Natural killer cell treated with Interleukin-12 subunit alpha and Interleukin-12 subunit beta and Interleukin-15 and Interleukin-18, amount 100 ng/mL, for 72 hours (primary cell): Measurements from ENCODE around the gene LRRC10B. TPM values are rescaled to one million over a fixed set of nuclear protein-coding genes. Genes with fewer than 3 reads are reported as not detected.
"Not testable (repeated sequence)": the region's sequence is repeated elsewhere in the genome, so short reads cannot be mapped to it uniquely, and the experiment has no call there.

ENCODE experiments used
- ATAC-seq, 2 donors: fragments of 150-1000 bp; cut with Tn5 transposase in 1 of 2; sonication (Bioruptor Pico), chemical (Tn5 transposase) in 1 of 2; 2 replicates each; pipeline ENCODE4 v1.10.0; 2021
- DNase-seq: peaks from one replicate; pipeline ENCODE4 v3.0.0; 2022; ENCODE audit warnings: low spot score
- H3K27ac Mint-ChIP-seq, 2 donors: 1 replicate in 1 of 2; 2 replicates in 1 of 2; pipeline ENCODE4 v1.8.0; 2022; ENCODE audit warnings: mixed read lengths in 2 of 2, mild to moderate bottlenecking in 1 of 2, moderate library complexity in 1 of 2
- H3K27me3 Mint-ChIP-seq, 2 donors: 1 replicate in 1 of 2; 2 replicates in 1 of 2; pipeline ENCODE4 v1.8.0; 2022; ENCODE audit warnings: mixed read lengths in 2 of 2
- H3K36me3 Mint-ChIP-seq: one replicate; pipeline ENCODE4 v1.8.0; 2022; ENCODE audit warnings: mixed read lengths
- H3K4me1 Mint-ChIP-seq, 2 donors: 1 replicate in 1 of 2; 2 replicates in 1 of 2; pipeline ENCODE4 v1.8.0; 2022; ENCODE audit warnings: low read depth in 2 of 2, mixed read lengths in 2 of 2, mild to moderate bottlenecking in 1 of 2
- H3K4me3 Mint-ChIP-seq: one replicate; pipeline ENCODE4 v1.8.0; 2022; ENCODE audit warnings: mixed read lengths
- H3K9me3 Mint-ChIP-seq: 2 replicates; pipeline ENCODE4 v1.8.0; 2022; ENCODE audit warnings: mixed read lengths
- total RNA-seq, 2 donors: library from RNA; stranded (reverse); gene quantifications; one replicate each; pipeline ENCODE4 v1.2.3, GENCODE V29; 2022

LRRC10B gene
- total RNA-seq, result not detected

DNA sequence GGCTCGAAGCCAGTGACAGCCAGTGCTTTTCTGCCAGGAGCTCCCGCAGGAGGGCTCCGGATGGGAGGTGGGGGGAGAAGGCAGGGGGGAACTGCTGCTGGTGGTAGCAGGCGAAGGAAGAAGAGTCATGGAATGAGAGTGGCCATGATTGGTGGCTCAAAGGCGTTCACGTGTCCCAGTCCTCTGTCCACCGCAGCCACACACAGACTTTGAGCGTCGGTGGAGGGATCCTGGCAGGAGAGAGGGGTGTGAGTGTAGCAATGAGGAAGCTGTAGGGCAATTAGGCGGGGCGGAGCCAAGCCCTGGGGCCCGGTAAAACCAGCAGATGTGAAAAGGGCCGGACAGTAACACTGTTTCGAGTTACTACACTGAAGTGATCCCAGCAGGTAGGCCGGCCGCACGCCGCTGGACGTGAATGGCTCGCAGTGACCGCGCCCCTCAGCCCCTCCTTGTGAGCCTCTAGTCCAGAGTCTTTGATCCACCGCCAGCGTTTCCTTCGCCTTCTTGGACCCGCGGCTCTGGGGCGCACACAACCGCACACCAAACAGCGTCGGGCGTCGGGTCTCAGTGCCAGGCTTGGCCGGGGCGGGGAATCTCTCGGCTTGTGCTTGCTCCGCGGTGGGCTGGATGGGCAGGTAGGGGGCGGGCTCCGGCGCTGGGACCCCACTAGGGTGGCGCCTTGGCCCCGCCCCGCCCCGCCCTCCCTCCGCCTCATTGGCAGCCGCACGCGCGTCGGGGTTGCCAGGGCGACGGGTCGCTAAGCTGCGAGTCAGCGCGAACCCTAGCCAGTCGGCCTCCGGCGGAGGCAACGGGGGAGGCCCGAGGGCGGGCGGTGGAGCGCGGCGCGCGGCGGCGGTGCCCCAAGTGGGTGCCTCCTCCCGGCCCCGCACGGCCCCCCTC lies at the start of gene LRRC10B:
TSS of gene LRRC10B (plus strand) at position 788 of the 900 bp plus-strand sequence. CDS start 250 bp downstream, outside the sequence.
- peaks cover 4 to 5% of the 10 kb centered on the region in 2 donors for H3K4me1 Mint-ChIP-seq
- H3K27ac Mint-ChIP-seq, result no peak within 1 kb of the TSS
- no peaks in the 10 kb centered on the region for H3K36me3 Mint-ChIP-seq
- ATAC-seq (peak; percentile 38 to 65), DNase-seq (peak; percentile 69)
- H3K27me3 Mint-ChIP-seq, result peaks cover 28% of the 10 kb centered on the region in 2 donors
- peak within 1 kb of the TSS; percentile 20 for H3K4me3 Mint-ChIP-seq
- H3K9me3 Mint-ChIP-seq, result no peaks in the 10 kb centered on the region

DNA sequence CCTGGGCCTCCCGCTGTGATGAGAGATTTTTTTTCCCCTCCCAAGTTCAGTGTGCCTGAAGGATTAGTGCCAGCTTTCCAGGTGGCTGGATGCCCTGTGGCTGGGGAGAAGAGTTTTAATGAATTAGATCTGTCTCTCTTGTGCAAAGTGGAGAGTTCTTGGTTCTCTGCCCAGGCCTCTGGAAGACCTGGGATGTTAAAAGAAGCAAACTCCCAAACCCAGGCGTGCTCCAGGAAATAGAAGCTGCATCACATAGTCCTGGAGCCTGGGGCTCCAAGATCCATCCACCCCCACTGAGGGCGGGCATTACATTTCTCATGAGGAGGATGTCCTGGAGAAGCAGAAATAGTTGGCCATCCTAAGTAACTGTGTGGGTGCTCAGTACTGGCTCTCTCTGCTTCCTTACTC lies 48.1 kb upstream of the LRRC10B start:
- ATAC-seq (no peak), DNase-seq (no peak)
- H3K27ac Mint-ChIP-seq, result no peak overlapping the region
- H3K36me3 Mint-ChIP-seq, result no peaks in the 10 kb centered on the region
- H3K4me3 Mint-ChIP-seq, result no peak overlapping the region
- H3K4me1 Mint-ChIP-seq, result peaks cover 9 to 14% of the 10 kb centered on the region in 2 donors
- H3K27me3 Mint-ChIP-seq, result no peaks in the 10 kb centered on the region
- no peaks in the 10 kb centered on the region for H3K9me3 Mint-ChIP-seq

DNA sequence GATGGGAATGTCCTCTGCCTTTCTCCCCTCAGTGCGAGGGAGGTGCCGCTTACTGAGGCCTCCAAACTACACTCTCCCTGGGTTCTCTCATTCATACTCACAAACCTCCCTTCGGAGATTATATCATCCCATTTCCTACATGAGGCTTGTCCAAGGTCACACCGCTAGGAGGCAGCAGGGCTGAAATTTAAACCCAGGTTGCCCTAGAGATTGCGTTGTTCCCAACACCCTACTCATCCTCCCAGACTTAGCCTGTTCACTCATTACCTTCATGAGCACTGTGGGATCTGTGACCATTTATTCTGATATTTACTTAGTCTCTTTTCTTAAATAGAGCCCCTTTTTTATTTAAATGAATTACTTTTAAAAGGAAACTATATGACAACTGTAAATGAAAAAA lies 47.6 kb upstream of the LRRC10B start:
- no peak for DNase-seq
- no peak overlapping the region for H3K4me3 Mint-ChIP-seq
- no peaks in the 10 kb centered on the region for H3K9me3 Mint-ChIP-seq
- H3K27me3 Mint-ChIP-seq, result no peaks in the 10 kb centered on the region
- no peak for ATAC-seq
- no peaks in the 10 kb centered on the region for H3K36me3 Mint-ChIP-seq
- no peak overlapping the region for H3K27ac Mint-ChIP-seq
- peaks cover 9 to 14% of the 10 kb centered on the region in 2 donors for H3K4me1 Mint-ChIP-seq

DNA sequence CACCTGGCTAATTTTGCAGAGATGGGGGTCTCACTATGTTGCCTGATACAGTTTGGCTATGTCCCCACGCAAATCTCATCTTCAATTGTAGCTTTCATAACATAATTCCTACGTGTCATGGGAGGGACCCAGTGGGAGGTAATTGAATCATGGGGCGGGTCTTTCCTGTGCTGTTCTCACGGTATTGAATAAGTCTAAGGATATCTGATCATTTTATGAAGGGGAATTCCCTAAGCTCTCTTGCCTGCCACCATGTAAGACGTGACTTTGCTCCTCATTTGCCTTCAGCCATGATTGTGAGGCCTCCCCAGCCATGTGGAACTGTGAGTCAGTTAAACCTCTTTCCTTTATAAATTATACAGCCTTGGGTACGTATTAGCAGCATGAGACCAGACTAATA lies 40.9 kb upstream of the LRRC10B start:
- not testable (repeated sequence) for DNase-seq, H3K36me3 Mint-ChIP-seq, H3K27me3 Mint-ChIP-seq

DNA sequence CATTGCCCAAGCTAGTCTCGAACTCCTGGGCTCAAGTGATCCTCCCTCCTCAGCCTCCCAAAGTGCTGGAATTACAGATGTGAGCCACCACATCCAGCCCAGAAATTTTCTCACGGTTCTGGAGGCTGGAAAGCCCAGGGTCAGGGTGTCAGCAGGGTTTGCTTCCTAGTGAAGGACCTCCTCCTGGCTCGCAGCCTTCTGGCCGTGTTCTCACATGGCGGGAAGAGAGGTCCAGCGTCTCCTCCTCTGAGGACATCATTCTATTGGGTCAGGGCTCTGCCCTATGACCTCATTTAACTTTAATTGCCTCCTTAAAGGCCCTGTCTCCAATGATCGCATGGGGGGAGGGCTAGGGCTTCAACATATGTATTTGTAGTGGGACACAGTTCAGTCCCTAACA lies 40.5 kb upstream of the LRRC10B start:
- no peaks in the 10 kb centered on the region for H3K9me3 Mint-ChIP-seq
- no peak for ATAC-seq
- H3K27me3 Mint-ChIP-seq, result no peaks in the 10 kb centered on the region
- H3K4me3 Mint-ChIP-seq, result no peak overlapping the region
- no peak for DNase-seq
- H3K36me3 Mint-ChIP-seq, result no peaks in the 10 kb centered on the region
- H3K27ac Mint-ChIP-seq, result no peak overlapping the region
- no peaks in the 10 kb centered on the region for H3K4me1 Mint-ChIP-seq

More for the DNA sequence above, 40.9 kb upstream of the LRRC10B start:
- ATAC-seq, H3K4me3 Mint-ChIP-seq, H3K9me3 Mint-ChIP-seq, H3K4me1 Mint-ChIP-seq, H3K27ac Mint-ChIP-seq: not testable (repeated sequence)

DNA sequence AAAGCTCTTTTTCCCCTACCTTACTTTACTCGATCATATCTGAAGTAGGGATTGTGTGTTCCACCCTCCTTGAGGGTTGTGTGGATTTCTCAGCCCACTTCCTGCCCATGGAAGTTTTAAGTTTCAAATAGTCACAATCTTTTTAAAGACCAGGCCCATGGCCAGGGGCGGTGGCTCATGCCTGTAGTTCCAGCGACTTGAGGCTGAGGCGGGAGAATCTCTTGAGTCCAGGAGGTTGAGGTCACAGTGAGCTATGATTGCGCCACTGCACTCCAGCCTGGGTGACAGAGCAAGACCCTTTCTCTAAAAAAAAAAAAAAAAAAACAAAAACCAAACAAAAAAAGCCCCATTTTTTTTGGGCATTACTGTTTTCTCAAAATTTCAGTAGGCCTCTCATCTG lies 36.3 kb upstream of the LRRC10B start:
- no peaks in the 10 kb centered on the region for H3K27me3 Mint-ChIP-seq
- H3K36me3 Mint-ChIP-seq, result no peaks in the 10 kb centered on the region
- H3K27ac Mint-ChIP-seq, result no peak overlapping the region
- no peaks in the 10 kb centered on the region for H3K4me1 Mint-ChIP-seq
- no peaks in the 10 kb centered on the region for H3K9me3 Mint-ChIP-seq
- ATAC-seq (no peak), DNase-seq (no peak)
- H3K4me3 Mint-ChIP-seq, result no peak overlapping the region

DNA sequence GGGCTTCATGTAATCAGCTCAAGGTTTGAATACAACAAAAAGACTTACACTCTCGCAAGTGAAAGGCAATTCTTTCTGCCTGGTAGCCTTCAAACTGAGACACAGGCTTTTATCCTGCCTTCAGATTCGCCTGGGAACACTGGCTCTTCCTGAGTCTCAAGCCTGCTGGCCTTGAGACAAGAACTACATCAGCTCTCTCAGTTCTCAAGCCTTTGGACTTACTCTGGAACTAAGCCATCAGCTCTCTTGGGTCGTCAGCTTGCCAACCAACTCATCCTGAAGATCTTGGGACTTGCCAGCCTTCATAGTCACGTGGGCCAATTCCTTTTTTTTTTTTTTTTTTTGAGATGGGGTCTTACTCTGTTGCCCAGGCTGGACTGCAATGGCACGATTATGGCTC lies 35.7 kb upstream of the LRRC10B start:
- Mint-ChIP-seq H3K9me3 (no peaks in the 10 kb centered on the region), H3K27ac (no peak overlapping the region), H3K27me3 (no peaks in the 10 kb centered on the region), H3K36me3 (no peaks in the 10 kb centered on the region), H3K4me1 (peaks cover under 1 to 1% of the 10 kb centered on the region in 2 donors), H3K4me3 (no peak overlapping the region)
- no peak for ATAC-seq
- DNase-seq, result no peak

DNA sequence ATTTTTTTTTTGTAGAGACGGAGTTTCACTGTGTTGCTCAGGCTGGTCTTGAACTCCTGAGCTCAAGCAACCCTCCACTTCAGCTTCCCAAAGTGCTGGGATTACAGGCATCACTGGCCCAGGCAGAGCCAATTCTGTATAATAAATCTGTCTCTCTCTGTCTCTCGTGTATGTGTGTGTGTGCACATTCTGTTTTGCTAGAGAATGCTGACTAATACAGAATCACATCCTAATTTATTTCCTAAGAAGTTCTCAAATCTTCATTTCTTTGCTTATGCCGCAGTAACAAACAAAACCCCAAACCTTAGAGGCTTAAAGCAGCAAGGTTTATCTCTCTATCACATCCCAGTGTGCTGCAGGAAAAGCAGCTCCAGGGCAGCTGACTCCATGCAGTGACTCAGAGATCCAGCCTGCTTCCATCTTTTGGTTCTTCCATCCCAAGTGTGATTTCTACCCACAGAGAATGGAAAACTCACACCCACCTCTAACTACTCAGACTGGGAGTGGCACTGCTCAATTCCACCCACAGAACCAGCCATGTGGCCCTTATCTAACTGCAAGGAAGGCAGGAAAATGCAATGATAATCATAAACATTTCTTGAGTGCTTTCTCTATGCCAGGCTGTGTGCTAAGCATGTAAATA lies 35.1 kb upstream of the LRRC10B start:
- H3K27me3 Mint-ChIP-seq, result no peaks in the 10 kb centered on the region
- H3K36me3 Mint-ChIP-seq, result no peaks in the 10 kb centered on the region
- no peak overlapping the region for H3K4me3 Mint-ChIP-seq
- peaks cover 4 to 5% of the 10 kb centered on the region in 2 donors for H3K4me1 Mint-ChIP-seq
- DNase-seq (no peak), ATAC-seq (no peak)
- peak overlapping the region in 1 of 2 donors; percentile 11 for H3K27ac Mint-ChIP-seq
- H3K9me3 Mint-ChIP-seq, result no peaks in the 10 kb centered on the region

DNA sequence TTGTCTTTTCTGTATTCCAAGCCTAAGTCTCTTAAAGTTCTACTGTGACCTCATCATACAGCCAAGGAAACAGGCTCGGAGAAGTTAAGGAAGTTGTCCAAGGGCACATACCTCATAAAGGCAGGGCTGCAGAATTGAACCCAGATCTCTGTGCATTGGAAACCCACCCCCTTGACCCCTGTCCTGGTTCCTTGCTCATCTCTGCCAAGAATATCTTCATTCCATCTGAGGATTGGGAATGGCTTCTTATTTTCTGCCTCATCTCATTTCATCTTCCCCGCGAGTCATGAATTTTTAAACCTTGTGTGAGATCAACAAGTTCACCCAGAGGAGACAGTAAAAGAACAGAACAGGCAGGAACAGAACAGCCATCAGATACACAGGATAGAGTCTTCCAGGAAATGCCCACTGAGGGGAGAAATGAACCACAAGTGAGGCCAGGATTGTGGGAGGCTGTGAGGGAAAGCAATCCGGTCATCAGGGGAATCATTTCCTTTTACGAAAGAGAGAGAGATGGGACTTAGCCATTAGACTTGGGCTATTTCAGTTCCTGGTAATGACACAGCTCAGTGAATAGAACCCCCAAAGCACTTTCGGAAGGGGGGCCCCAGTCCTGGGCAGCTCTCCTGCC lies 34.4 kb upstream of the LRRC10B start:
- ATAC-seq (no peak), DNase-seq (no peak)
- H3K36me3 Mint-ChIP-seq, result no peaks in the 10 kb centered on the region
- peaks cover 4 to 5% of the 10 kb centered on the region in 2 donors for H3K4me1 Mint-ChIP-seq
- peak overlapping the region in 1 of 2 donors; percentile 11 for H3K27ac Mint-ChIP-seq
- H3K9me3 Mint-ChIP-seq, result no peaks in the 10 kb centered on the region
- no peaks in the 10 kb centered on the region for H3K27me3 Mint-ChIP-seq
- H3K4me3 Mint-ChIP-seq, result no peak overlapping the region

DNA sequence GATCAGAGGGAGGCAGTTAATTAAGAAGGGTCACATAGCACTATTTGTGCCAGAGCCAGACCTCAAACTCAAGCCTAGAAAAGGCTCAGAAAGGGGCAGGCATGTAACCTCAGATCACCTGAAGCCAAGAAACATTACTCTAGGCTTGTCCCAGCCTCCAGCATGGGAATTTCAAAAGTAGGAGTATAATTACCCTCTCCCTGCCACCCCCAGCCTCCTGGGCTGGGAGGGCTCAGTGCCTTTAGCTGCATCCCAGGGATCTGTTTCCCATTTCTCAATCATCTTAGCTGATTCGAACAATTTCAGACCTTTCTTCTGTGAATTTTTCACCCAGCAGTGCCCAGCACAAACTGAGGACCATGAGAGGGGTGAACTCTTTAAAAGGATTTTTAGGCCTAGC lies 33.1 kb upstream of the LRRC10B start:
- no peak overlapping the region for H3K27ac Mint-ChIP-seq
- H3K4me3 Mint-ChIP-seq, result no peak overlapping the region
- no peaks in the 10 kb centered on the region for H3K9me3 Mint-ChIP-seq
- ATAC-seq (no peak), DNase-seq (no peak)
- H3K36me3 Mint-ChIP-seq, result no peaks in the 10 kb centered on the region
- no peaks in the 10 kb centered on the region for H3K27me3 Mint-ChIP-seq
- H3K4me1 Mint-ChIP-seq, result peaks cover 4 to 5% of the 10 kb centered on the region in 2 donors

DNA sequence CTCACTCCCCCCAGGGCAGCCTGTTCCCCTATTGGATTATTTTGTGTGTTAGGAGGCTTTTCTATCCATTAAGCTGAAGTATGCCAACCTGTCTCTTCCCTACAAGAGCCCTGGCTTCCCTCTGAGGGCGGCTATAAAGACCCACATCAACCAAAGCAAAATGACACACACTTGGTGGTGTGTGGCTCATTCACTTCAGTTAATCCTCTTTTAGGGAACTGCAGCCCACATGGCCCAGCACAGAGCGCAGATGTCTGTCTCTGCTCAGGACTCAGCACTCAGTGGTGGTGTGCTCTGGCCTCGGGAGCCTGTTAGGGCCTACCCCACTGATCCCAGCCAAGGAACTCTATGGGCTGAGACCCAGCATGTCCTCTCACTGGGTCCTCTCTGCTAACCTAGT lies 32.2 kb upstream of the LRRC10B start:
- no peak overlapping the region for H3K27ac Mint-ChIP-seq
- H3K4me3 Mint-ChIP-seq, result no peak overlapping the region
- peaks cover 0 to 1% of the 10 kb centered on the region in 2 donors for H3K27me3 Mint-ChIP-seq
- no peaks in the 10 kb centered on the region for H3K36me3 Mint-ChIP-seq
- peaks cover 4 to 5% of the 10 kb centered on the region in 2 donors for H3K4me1 Mint-ChIP-seq
- no peaks in the 10 kb centered on the region for H3K9me3 Mint-ChIP-seq
- ATAC-seq (no peak), DNase-seq (no peak)

DNA sequence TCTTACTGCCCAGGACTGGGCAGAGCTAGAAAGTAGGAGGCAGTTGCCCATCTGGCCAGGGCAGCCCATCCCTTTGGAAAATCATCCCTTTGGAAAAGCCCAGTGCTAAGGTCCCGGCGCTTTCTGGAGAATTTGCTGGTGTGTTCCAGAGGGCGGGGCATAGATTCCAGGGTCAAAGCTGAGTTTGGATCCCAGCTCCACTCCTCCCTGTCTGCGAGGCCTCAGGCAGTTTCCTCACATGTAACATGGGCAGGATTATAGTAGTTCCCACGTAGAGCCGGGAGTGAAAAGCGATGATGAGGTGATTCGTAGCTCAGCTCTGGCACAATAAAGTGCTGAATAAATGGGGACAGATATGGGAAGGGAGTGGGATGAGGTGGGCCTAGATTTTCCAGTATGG lies 31.4 kb upstream of the LRRC10B start:
- H3K9me3 Mint-ChIP-seq, result no peaks in the 10 kb centered on the region
- H3K27ac Mint-ChIP-seq, result no peak overlapping the region
- peaks cover 4 to 5% of the 10 kb centered on the region in 2 donors for H3K4me1 Mint-ChIP-seq
- ATAC-seq (no peak), DNase-seq (no peak)
- no peaks in the 10 kb centered on the region for H3K36me3 Mint-ChIP-seq
- peaks cover 0 to 3% of the 10 kb centered on the region in 2 donors for H3K27me3 Mint-ChIP-seq
- no peak overlapping the region for H3K4me3 Mint-ChIP-seq

DNA sequence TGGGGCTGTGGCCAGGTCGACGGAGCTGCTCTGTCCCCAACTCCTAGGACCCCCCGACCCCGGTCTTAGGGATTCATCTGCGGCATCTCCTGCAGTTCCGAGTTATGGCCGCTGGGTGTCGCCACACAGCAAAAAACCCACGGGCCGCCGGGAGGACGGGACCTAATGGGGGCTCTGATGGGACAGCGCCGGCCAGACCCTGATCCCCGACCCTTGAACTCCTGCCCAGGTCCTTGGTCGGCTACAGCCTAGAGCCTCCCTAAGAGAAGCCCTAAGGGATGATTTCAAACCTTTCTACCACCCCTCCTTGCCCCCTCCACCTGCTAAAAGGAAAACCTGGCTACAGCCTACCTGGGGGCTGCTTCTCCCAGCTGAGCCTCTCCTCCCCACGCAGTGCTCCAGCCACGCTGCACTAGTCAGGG lies 30.8 kb upstream of the LRRC10B start:
- H3K4me1 Mint-ChIP-seq, result peaks cover 4 to 5% of the 10 kb centered on the region in 2 donors
- peaks cover 0 to 3% of the 10 kb centered on the region in 2 donors for H3K27me3 Mint-ChIP-seq
- no peak for DNase-seq

More for the DNA sequence above, 30.8 kb upstream of the LRRC10B start:
- Mint-ChIP-seq H3K9me3 (no peaks in the 10 kb centered on the region), H3K4me3 (no peak overlapping the region), H3K27ac (no peak overlapping the region), H3K36me3 (no peaks in the 10 kb centered on the region)
- ATAC-seq, result peak in 1 of 2 donors; percentile 54
